ENCODE data around the gene STX11. TPM values are rescaled to one million over a fixed set of nuclear protein-coding genes. Genes with fewer than 3 reads are reported as not detected.

STX11 gene
- total RNA-seq, 1 experiment from 2014 or later: 0.17 TPM

DNA sequence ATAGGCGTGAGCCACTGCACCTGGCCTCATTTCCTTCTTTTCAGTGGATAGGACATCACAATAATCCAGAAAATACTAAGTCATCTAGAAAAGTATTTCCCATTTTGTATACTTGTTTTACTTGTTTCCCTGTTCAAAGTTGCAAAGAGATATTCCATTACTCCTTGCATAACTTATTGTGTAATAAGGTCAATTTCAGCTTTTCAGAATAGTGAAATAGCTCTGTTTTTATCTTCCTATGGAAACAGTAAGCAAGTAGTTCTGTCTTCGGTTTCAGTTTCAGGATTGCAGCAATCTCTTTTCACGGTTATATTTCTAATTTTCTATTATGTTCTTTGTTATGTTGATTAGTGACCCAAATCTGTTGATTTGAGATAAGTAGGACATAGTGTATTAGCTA is 6.0 kb downstream of the STX11 start:
- Histone ChIP-seq H3K36me3 (ENCODE audit: low read depth) (no peaks in the 10 kb centered on the region), H3K79me2 (ENCODE audit: low read depth) (no peaks in the 10 kb centered on the region), H3K4me2 (no peak overlapping the region), H2AFZ (no peak overlapping the region), H3K27me3 (ENCODE audit: insufficient read depth, low read depth) (no peaks in the 10 kb centered on the region), H4K20me1 (ENCODE audit: insufficient read depth) (no peaks in the 10 kb centered on the region), H3K4me1 (replicated peaks; ENCODE audit: insufficient read depth) (peaks cover 12% of the 10 kb centered on the region; the same call in 1 of the 2 replicates), H3K4me3 (no peak overlapping the region), H3F3A (ENCODE audit: insufficient read depth, low read depth) (no peaks in the 10 kb centered on the region), H3K27ac (no peak overlapping the region), H3K9me2 (ENCODE audit: insufficient read depth) (no peaks in the 10 kb centered on the region), H3K9me3 (ENCODE audit: insufficient read depth, low read depth) (no peaks in the 10 kb centered on the region)
- BruUV-seq (replicated peaks): no TSS peak
- intact Hi-C loops (cut with micrococcal nuclease; ENCODE audit: unreplicated experiment): no loop called here
- POLR2A ChIA-PET (ENCODE audit: unreplicated experiment): no interaction called here
- CTCF ChIA-PET: no interaction called here
- peak in 1 of 2 experiments; percentile 49 for DNase-seq
- TF ChIP-seq CTCF (conservative IDR thresholded peaks at IDR 0.05) (no peak), EZH2 (IDR thresholded peaks at IDR 0.05; ENCODE audit: low read depth) (no peak)

DNA sequence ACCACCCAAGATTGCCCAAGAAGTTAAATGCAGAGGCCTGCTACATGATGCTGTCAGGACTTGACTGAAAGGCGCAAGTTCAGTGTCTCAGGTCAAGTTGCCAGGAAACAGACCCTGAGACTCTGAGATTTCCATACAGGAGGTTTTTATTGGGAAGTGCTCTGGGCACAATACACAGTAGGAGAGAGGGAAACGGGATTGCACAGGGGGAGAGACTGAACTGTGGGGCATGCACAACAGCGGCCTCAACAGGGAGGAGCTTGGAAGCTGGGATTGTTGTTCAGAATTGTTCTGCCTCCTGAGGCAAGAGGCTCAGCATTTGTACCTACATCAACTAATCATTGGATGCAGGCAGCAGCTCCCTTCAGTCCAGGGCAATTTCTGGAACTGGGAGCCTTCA is 6.7 kb downstream of the STX11 start:
- Histone ChIP-seq H4K20me1 (ENCODE audit: insufficient read depth) (no peaks in the 10 kb centered on the region), H3K36me3 (ENCODE audit: low read depth) (no peaks in the 10 kb centered on the region), H3K9me2 (ENCODE audit: insufficient read depth) (no peaks in the 10 kb centered on the region), H3K79me2 (ENCODE audit: low read depth) (no peaks in the 10 kb centered on the region), H3K27me3 (ENCODE audit: insufficient read depth, low read depth) (no peaks in the 10 kb centered on the region), H3F3A (ENCODE audit: insufficient read depth, low read depth) (no peaks in the 10 kb centered on the region), H3K4me3 (no peak overlapping the region), H2AFZ (no peak overlapping the region), H3K27ac (no peak overlapping the region), H3K4me1 (replicated peaks; ENCODE audit: insufficient read depth) (0 out of 2 replicates have a peak, but pooled peaks cover 5% of the 10 kb centered on the region), H3K4me2 (no peak overlapping the region), H3K9me3 (ENCODE audit: insufficient read depth, low read depth) (no peaks in the 10 kb centered on the region)
- BruUV-seq (replicated peaks): no TSS peak
- ChIA-PET POLR2A (ENCODE audit: unreplicated experiment) (no interaction called here), CTCF (no interaction called here)
- intact Hi-C loops (cut with micrococcal nuclease; ENCODE audit: unreplicated experiment): no loop called here
- no peak for DNase-seq
- TF ChIP-seq EZH2 (IDR thresholded peaks at IDR 0.05; ENCODE audit: low read depth) (no peak), CTCF (conservative IDR thresholded peaks at IDR 0.05) (no peak)

- Histone ChIP-seq H3K4me2 (0 out of 2 replicates have a peak overlapping the region, but pooled peaks have one; percentile 9), H3F3A (ENCODE audit: insufficient read depth, low read depth) (no peaks in the 10 kb centered on the region), H3K27ac (no peak overlapping the region), H3K79me2 (ENCODE audit: low read depth) (no peaks in the 10 kb centered on the region), H4K20me1 (ENCODE audit: insufficient read depth) (no peaks in the 10 kb centered on the region), H2AFZ (no peak overlapping the region), H3K36me3 (ENCODE audit: low read depth) (no peaks in the 10 kb centered on the region), H3K9me2 (ENCODE audit: insufficient read depth) (no peaks in the 10 kb centered on the region), H3K27me3 (ENCODE audit: insufficient read depth, low read depth) (no peaks in the 10 kb centered on the region), H3K4me1 (replicated peaks; ENCODE audit: insufficient read depth) (0 out of 2 replicates have a peak, but pooled peaks cover 5% of the 10 kb centered on the region), H3K4me3 (no peak overlapping the region), H3K9me3 (ENCODE audit: insufficient read depth, low read depth) (no peaks in the 10 kb centered on the region)
- DNase-seq: peak; percentile 59 to 72
- no TSS peak for BruUV-seq (replicated peaks)
- ChIA-PET POLR2A (ENCODE audit: unreplicated experiment) (interaction anchor here (0.6 kb wide), 2 partner anchors 53 to 60 kb away, joined by 3 to 6 read pairs; no protein-coding TSS in a partner anchor), CTCF (no interaction called here)
- intact Hi-C loops (cut with micrococcal nuclease; ENCODE audit: unreplicated experiment): loop anchor here (2.0 kb wide), 1 partner anchor 37 kb away; no protein-coding TSS in a partner anchor
- TF ChIP-seq CTCF (conservative IDR thresholded peaks at IDR 0.05) (no peak), EZH2 (IDR thresholded peaks at IDR 0.05; ENCODE audit: low read depth) (no peak)
These were observed 7.8 kb downstream of the STX11 start for GRCh38 chr6:144158133-144158532.
